Mammary epithelial cell (primary cell): ENCODE data around the gene KMT2C.

Experiments
- CTCF ChIP-seq, 2 donors: IDR thresholded peaks in 1 of 2; conservative IDR thresholded peaks in 1 of 2; 2 replicates each; pipeline ENCODE4 v1.5.1; 2011 to 2012; ENCODE audit warnings: inconsistent platforms in 2 of 2, low read length in 2 of 2, mild to moderate bottlenecking in 2 of 2, control low read depth in 1 of 2, low read depth in 1 of 2; ENCODE audit not compliant: insufficient read depth in 1 of 2; ENCODE audit errors: extremely low read depth in 1 of 2
- EZH2 ChIP-seq: IDR thresholded peaks from 2 replicates; pipeline ENCODE4 v1.6.1; 2012; ENCODE audit warnings: low read length, inconsistent platforms, borderline replicate concordance

DNA sequence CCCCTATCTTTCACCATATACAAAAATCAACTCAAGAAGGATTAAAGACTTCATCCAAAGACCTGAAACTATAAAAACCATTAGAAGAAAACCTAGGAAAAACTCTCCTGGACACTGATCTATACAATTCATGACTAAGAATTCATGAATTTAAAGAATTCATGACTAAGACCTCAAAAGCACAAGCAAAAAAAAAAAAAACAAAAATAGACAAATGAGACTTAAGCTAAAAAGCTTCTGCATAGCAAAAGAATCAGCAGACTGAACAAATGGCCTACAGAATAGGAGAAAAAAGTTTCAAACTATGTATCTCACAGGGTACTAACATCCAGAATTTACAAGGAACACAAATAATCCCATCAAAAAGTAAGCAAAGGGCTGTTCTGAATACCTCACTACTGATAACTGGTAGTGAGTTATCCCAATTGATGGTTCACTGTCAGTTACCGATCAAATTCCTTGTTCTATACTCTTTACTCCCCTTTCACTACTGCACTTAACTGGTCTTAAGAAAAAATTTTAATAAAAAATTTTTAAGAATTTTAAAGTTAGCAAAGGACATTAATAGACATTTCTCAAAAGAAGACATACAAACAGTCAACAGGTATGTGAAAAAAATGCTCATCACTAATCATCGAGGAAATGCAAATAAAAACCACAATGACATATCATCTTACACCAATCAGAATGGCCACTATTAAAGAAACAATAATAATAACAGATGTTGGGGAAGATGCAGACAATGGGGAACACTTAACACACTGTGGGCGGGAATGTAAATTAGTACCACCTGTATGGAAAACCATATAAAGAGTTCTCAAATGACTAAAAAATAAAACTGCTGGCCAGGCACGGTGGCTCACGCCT, 33.2 kb downstream of the KMT2C start:
- TF ChIP-seq CTCF (conservative IDR thresholded peaks at IDR 0.05 in 1 of 2, IDR thresholded peaks at IDR 0.05 in 1 of 2; ENCODE audit: extremely low read depth in 1 of 2, insufficient read depth in 1 of 2, low read depth in 1 of 2, low read length in 2 of 2) (no peak), EZH2 (no peak)
